ENCODE measurements around the gene NPFFR1. TPM values are rescaled to one million over a fixed set of nuclear protein-coding genes. Genes with fewer than 3 reads are reported as not detected.

NPFFR1 gene
- total and polyA plus RNA-seq, 10 of the 15 experiments (the other 5 are each of a cell fraction or from before 2014, with no cell fraction given), result 0.03 TPM; not detected in 9

DNA sequence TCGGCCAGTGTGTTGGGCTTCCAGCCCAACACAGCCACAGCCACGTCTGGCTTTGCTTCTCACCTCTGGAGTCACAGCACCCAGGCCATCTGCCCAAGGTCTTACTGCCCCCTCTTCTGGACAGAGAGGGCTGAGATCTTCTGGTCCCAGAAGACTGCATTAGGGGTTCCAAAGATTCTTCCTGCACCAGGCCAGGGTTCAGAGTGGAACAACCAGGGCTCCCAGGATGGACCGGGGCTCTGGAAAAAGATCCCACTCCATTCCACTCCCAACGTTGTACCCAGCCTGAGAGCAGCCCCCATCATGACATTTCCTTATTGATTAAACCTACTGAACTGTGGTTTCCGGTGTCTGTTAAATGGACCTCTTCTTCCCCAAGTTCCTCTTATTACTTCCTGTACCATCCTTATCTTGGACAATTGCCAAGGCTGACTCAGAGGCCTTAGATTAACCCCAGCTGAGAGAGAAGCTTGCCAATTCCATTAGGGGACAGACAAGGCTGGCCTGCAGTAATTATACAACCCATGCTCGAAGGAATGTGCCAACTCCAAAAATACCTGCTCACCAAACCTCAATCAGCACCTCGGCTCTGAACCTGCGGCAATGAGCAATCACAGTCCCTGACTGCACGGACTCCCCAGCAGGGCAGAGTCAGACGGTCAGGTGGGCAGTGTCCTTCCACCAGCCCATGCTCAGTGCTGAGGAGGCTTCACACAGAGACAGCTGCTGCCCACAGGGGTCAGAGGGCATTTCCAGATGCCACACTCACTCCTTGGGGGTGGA is 47.9 kb upstream of the NPFFR1 start (continued):
- TF ChIP-seq WRNIP1 (IDR thresholded peaks at IDR 0.05; ENCODE audit: borderline replicate concordance, low read depth, low read length) (no peak), SMAD1 (IDR thresholded peaks at IDR 0.05; ENCODE audit: low read depth, partially characterized antibody) (peak; percentile 68), MXI1 (IDR thresholded peaks at IDR 0.05; ENCODE audit: low read depth, low read length) (no peak), NR2C1 (IDR thresholded peaks at IDR 0.05) (peak; percentile 38; the same call in 1 of the 2 replicates), NRF1 (conservative IDR thresholded peaks at IDR 0.05; ENCODE audit: low read depth, low read length) (no peak), EED (IDR thresholded peaks at IDR 0.05; ENCODE audit: low read depth) (peak; percentile 72), SIX5 (IDR thresholded peaks at IDR 0.05; ENCODE audit: low read depth, low read length, severe bottlenecking) (no peak), ZNF217 (IDR thresholded peaks at IDR 0.05) (no peak), JUND (IDR thresholded peaks at IDR 0.05; ENCODE audit: low read depth, low read length) (no peak), RBBP5 (conservative IDR thresholded peaks at IDR 0.05) (no peak), PML (IDR thresholded peaks at IDR 0.05; ENCODE audit: low read length) (no peak), MEF2A (IDR thresholded peaks at IDR 0.05; ENCODE audit: insufficient read depth, low read depth, low read length) (no peak), PRDM15 (CRISPR knock-in tag; IDR thresholded peaks at IDR 0.05) (no peak)
- TF ChIP-seq, protein P1, sequence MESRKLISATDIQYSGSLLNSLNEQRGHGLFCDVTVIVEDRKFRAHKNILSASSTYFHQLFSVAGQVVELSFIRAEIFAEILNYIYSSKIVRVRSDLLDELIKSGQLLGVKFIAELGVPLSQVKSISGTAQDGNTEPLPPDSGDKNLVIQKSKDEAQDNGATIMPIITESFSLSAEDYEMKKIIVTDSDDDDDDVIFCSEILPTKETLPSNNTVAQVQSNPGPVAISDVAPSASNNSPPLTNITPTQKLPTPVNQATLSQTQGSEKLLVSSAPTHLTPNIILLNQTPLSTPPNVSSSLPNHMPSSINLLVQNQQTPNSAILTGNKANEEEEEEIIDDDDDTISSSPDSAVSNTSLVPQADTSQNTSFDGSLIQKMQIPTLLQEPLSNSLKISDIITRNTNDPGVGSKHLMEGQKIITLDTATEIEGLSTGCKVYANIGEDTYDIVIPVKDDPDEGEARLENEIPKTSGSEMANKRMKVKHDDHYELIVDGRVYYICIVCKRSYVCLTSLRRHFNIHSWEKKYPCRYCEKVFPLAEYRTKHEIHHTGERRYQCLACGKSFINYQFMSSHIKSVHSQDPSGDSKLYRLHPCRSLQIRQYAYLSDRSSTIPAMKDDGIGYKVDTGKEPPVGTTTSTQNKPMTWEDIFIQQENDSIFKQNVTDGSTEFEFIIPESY (IDR thresholded peaks at IDR 0.05), result no peak
- TF ChIP-seq, protein P2, sequence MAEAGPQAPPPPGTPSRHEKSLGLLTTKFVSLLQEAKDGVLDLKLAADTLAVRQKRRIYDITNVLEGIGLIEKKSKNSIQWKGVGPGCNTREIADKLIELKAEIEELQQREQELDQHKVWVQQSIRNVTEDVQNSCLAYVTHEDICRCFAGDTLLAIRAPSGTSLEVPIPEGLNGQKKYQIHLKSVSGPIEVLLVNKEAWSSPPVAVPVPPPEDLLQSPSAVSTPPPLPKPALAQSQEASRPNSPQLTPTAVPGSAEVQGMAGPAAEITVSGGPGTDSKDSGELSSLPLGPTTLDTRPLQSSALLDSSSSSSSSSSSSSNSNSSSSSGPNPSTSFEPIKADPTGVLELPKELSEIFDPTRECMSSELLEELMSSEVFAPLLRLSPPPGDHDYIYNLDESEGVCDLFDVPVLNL (IDR thresholded peaks at IDR 0.05; ENCODE audit: low read depth, low read length), result no peak
- TF ChIP-seq, protein P3, sequence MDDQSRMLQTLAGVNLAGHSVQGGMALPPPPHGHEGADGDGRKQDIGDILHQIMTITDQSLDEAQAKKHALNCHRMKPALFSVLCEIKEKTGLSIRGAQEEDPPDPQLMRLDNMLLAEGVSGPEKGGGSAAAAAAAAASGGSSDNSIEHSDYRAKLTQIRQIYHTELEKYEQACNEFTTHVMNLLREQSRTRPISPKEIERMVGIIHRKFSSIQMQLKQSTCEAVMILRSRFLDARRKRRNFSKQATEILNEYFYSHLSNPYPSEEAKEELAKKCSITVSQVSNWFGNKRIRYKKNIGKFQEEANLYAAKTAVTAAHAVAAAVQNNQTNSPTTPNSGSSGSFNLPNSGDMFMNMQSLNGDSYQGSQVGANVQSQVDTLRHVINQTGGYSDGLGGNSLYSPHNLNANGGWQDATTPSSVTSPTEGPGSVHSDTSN (IDR thresholded peaks at IDR 0.05; ENCODE audit: insufficient replicate concordance, low read depth, low read length), result no peak
- TF ChIP-seq, protein P4, sequence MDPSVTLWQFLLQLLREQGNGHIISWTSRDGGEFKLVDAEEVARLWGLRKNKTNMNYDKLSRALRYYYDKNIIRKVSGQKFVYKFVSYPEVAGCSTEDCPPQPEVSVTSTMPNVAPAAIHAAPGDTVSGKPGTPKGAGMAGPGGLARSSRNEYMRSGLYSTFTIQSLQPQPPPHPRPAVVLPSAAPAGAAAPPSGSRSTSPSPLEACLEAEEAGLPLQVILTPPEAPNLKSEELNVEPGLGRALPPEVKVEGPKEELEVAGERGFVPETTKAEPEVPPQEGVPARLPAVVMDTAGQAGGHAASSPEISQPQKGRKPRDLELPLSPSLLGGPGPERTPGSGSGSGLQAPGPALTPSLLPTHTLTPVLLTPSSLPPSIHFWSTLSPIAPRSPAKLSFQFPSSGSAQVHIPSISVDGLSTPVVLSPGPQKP (IDR thresholded peaks at IDR 0.05; ENCODE audit: low read depth, low read length), result no peak
- TF ChIP-seq, protein P5, sequence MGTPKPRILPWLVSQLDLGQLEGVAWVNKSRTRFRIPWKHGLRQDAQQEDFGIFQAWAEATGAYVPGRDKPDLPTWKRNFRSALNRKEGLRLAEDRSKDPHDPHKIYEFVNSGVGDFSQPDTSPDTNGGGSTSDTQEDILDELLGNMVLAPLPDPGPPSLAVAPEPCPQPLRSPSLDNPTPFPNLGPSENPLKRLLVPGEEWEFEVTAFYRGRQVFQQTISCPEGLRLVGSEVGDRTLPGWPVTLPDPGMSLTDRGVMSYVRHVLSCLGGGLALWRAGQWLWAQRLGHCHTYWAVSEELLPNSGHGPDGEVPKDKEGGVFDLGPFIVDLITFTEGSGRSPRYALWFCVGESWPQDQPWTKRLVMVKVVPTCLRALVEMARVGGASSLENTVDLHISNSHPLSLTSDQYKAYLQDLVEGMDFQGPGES (IDR thresholded peaks at IDR 0.05), result no peak
